Liver (tissue), 9 donors: Measurements from ENCODE around the gene HTR2B. TPM values are rescaled to one million over a fixed set of nuclear protein-coding genes. Genes with fewer than 3 reads are reported as not detected.

ENCODE experiments used
- DNase-seq: peaks from one replicate; pipeline ENCODE4 v3.0.0-alpha.2; 2017; ENCODE audit warnings: low spot score
- H3K27ac ChIP-seq, 2 donors: one replicate each; pipeline ENCODE4 v1.7.0; 2013; ENCODE audit warnings: inconsistent platforms in 2 of 2, low read length in 2 of 2, control low read depth in 1 of 2, low read depth in 1 of 2, mild to moderate bottlenecking in 1 of 2
- H3K27me3 ChIP-seq, 4 donors: one replicate each; pipeline versions ENCODE4 v1.6.1 to v1.7.0; 2013; ENCODE audit warnings: low read length in 3 of 4, inconsistent platforms in 1 of 4, mild to moderate bottlenecking in 1 of 4, moderate library complexity in 1 of 4; ENCODE audit not compliant: control insufficient read depth in 4 of 4, insufficient read depth in 4 of 4
- H3K36me3 ChIP-seq, 4 donors: one replicate each; pipeline versions ENCODE4 v1.6.1 to v1.7.0; 2013; ENCODE audit warnings: low read length in 3 of 4, mild to moderate bottlenecking in 3 of 4, low read depth in 1 of 4, moderate library complexity in 1 of 4; ENCODE audit not compliant: control insufficient read depth in 4 of 4, insufficient read depth in 3 of 4
- H3K4me1 ChIP-seq, 4 donors: one replicate each; pipeline versions ENCODE4 v1.6.1 to v1.7.0; 2013; ENCODE audit warnings: low read length in 3 of 4, mild to moderate bottlenecking in 3 of 4, moderate library complexity in 1 of 4; ENCODE audit not compliant: control insufficient read depth in 4 of 4, insufficient read depth in 4 of 4
- H3K4me3 ChIP-seq, 3 donors: one replicate each; pipeline versions ENCODE4 v1.6.1 to v1.7.0; 2013; ENCODE audit warnings: low read length in 3 of 3, control low read depth in 1 of 3, low read depth in 1 of 3, mild to moderate bottlenecking in 1 of 3
- H3K9ac ChIP-seq, 2 donors: one replicate each; pipeline ENCODE4 v1.7.0; 2013; ENCODE audit warnings: low read length in 2 of 2, mild to moderate bottlenecking in 2 of 2, moderate library complexity in 2 of 2, control low read depth in 1 of 2, low read depth in 1 of 2
- H3K9me3 ChIP-seq, 4 donors: one replicate each; pipeline versions ENCODE4 v1.6.1 to v1.7.0; 2013; ENCODE audit warnings: low read length in 3 of 4; ENCODE audit not compliant: control insufficient read depth in 4 of 4
- EGR1 ChIP-seq, 2 donors: IDR thresholded peaks; 2 replicates each; pipeline ENCODE4 v1.6.1; 2016 to 2018; ENCODE audit warnings: antibody characterized with exemption in 2 of 2, low read depth in 2 of 2
- FOXA1 ChIP-seq: IDR thresholded peaks from 2 replicates; pipeline ENCODE4 v1.6.1; 2016; ENCODE audit warnings: antibody characterized with exemption
- FOXA2 ChIP-seq: IDR thresholded peaks from 2 replicates; pipeline ENCODE4 v1.6.1; 2016; ENCODE audit warnings: antibody characterized with exemption
- GABPA ChIP-seq, 2 donors: IDR thresholded peaks in 1 of 2; conservative IDR thresholded peaks in 1 of 2; 2 replicates each; pipeline ENCODE4 v1.6.1; 2016; ENCODE audit warnings: antibody characterized with exemption in 2 of 2, mild to moderate bottlenecking in 1 of 2, moderate library complexity in 1 of 2
- HNF4A ChIP-seq, 2 donors: conservative IDR thresholded peaks; 2 replicates each; pipeline ENCODE4 v1.6.1; 2016; ENCODE audit warnings: antibody characterized with exemption in 2 of 2, mild to moderate bottlenecking in 2 of 2
- HNF4G ChIP-seq: IDR thresholded peaks from 2 replicates; pipeline ENCODE4 v1.6.1; 2016; ENCODE audit warnings: antibody characterized with exemption
- JUND ChIP-seq, 2 donors: IDR thresholded peaks; 2 replicates each; pipeline ENCODE4 v1.6.1; 2016; ENCODE audit warnings: antibody characterized with exemption in 2 of 2
- NR2F2 ChIP-seq: IDR thresholded peaks from 2 replicates; pipeline ENCODE4 v1.6.1; 2016; ENCODE audit warnings: antibody characterized with exemption
- RXRA ChIP-seq, 2 donors: IDR thresholded peaks; 2 replicates each; pipeline ENCODE4 v1.6.1; 2017 to 2018; ENCODE audit warnings: antibody characterized with exemption in 2 of 2, mild to moderate bottlenecking in 1 of 2
- SP1 ChIP-seq: IDR thresholded peaks from 2 replicates; pipeline ENCODE4 v1.6.1; 2018; ENCODE audit warnings: antibody characterized with exemption, mild to moderate bottlenecking
- TAF1 ChIP-seq: conservative IDR thresholded peaks from 2 replicates; pipeline ENCODE4 v1.6.1; 2016; ENCODE audit warnings: antibody characterized with exemption, mild to moderate bottlenecking
- WGBS: extraction: QIAGEN DNeasy Blood & Tissue Kit; methylation state at CpG from one replicate; pipeline ENCODE4 v1.1.7; 2013; 5-methylcytosine and 5-hydroxymethylcytosine counted together
- polyA plus RNA-seq, 2 donors: library from polyadenylated mRNA; stranded (reverse) in 1 of 2; unstranded in 1 of 2; fragments of 200-250 nt in 1 of 2; fragments of >200 nt in 1 of 2; fragmentation: Nextera tagmentation in 1 of 2; extraction: Ambion mirVana in 1 of 2; gene quantifications; one replicate each; pipeline versions ENCODE4 v1.2.1 to v1.2.3, GENCODE V29; 2013 to 2015
- total RNA-seq, 2 donors: library from RNA; depleted of rRNA; stranded (reverse); fragments of >200 nt; gene quantifications; one replicate each; pipeline ENCODE4 v1.2.3, GENCODE V29; 2014
- TF ChIP-seq, protein P1 (sequence below): IDR thresholded peaks from 2 replicates; pipeline ENCODE4 v1.6.1; 2016; ENCODE audit warnings: antibody characterized with exemption, mild to moderate bottlenecking
- TF ChIP-seq, protein P2 (sequence below): IDR thresholded peaks from 2 replicates; pipeline ENCODE4 v1.6.1; 2016; ENCODE audit warnings: antibody characterized with exemption
- TF ChIP-seq, protein P3 (sequence below): IDR thresholded peaks from 2 replicates; pipeline ENCODE4 v1.6.1; 2016; ENCODE audit warnings: antibody characterized with exemption
- TF ChIP-seq, protein P4 (sequence below): IDR thresholded peaks from 2 replicates; pipeline ENCODE4 v1.6.1; 2016; ENCODE audit warnings: antibody characterized with exemption
- TF ChIP-seq, protein P5 (sequence below): fragments of 150-350 bp; IDR thresholded peaks from 2 replicates; pipeline ENCODE4 v1.5.1; 2017; ENCODE audit warnings: improper control_type of control experiment, low read depth, low read length; ENCODE audit not compliant: missing input control
- donor health status: healthy.
- donor health status: healthy.
- donor health status: healthy.
- donor health status: healthy.
- donor health status: healthy.

The HTR2B gene
- total and polyA plus RNA-seq, 4 donors, result 0.09 to 1.0 (median 0.63) TPM

DNA sequence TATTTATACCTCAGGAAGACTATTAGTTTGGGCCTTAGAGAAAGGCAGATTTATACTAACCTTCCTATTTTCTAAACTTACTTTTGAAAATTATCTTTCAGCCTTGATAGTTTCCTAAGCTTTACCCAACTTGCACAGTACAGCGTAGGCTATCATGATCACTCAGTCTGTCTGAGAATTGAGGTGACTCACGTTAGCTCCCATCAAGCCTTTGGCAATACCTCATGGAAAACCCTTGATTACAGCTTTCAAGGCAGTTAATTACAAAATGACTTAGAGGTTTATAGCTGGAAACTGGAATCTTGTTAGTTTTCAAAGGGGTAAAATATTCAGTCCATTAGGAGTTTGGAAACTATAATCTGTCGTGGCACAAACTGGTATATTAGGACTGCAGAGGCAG lies 47.2 kb upstream of the HTR2B start:
- Histone ChIP-seq H3K36me3 (peaks cover 1 to 39% (median 33%) of the 10 kb centered on the region in 4 donors), H3K27ac (no peak overlapping the region), H3K27me3 (no peaks in the 10 kb centered on the region), H3K4me1 (no peaks in the 10 kb centered on the region), H3K9ac (no peak overlapping the region), H3K9me3 (no peaks in the 10 kb centered on the region), H3K4me3 (no peak overlapping the region)
- TF ChIP-seq SP1 (no peak), EGR1 (IDR thresholded peaks at IDR 0.05; ENCODE audit: low read depth in 2 of 2) (no peak), RXRA (IDR thresholded peaks at IDR 0.05) (no peak), FOXA1 (no peak), TAF1 (no peak), NR2F2 (no peak), JUND (IDR thresholded peaks at IDR 0.05) (no peak), HNF4G (no peak)
- TF ChIP-seq, protein P1, sequence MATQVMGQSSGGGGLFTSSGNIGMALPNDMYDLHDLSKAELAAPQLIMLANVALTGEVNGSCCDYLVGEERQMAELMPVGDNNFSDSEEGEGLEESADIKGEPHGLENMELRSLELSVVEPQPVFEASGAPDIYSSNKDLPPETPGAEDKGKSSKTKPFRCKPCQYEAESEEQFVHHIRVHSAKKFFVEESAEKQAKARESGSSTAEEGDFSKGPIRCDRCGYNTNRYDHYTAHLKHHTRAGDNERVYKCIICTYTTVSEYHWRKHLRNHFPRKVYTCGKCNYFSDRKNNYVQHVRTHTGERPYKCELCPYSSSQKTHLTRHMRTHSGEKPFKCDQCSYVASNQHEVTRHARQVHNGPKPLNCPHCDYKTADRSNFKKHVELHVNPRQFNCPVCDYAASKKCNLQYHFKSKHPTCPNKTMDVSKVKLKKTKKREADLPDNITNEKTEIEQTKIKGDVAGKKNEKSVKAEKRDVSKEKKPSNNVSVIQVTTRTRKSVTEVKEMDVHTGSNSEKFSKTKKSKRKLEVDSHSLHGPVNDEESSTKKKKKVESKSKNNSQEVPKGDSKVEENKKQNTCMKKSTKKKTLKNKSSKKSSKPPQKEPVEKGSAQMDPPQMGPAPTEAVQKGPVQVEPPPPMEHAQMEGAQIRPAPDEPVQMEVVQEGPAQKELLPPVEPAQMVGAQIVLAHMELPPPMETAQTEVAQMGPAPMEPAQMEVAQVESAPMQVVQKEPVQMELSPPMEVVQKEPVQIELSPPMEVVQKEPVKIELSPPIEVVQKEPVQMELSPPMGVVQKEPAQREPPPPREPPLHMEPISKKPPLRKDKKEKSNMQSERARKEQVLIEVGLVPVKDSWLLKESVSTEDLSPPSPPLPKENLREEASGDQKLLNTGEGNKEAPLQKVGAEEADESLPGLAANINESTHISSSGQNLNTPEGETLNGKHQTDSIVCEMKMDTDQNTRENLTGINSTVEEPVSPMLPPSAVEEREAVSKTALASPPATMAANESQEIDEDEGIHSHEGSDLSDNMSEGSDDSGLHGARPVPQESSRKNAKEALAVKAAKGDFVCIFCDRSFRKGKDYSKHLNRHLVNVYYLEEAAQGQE, result no peak
- TF ChIP-seq, protein P2, sequence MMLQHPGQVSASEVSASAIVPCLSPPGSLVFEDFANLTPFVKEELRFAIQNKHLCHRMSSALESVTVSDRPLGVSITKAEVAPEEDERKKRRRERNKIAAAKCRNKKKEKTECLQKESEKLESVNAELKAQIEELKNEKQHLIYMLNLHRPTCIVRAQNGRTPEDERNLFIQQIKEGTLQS, result no peak
- TF ChIP-seq, protein P3, sequence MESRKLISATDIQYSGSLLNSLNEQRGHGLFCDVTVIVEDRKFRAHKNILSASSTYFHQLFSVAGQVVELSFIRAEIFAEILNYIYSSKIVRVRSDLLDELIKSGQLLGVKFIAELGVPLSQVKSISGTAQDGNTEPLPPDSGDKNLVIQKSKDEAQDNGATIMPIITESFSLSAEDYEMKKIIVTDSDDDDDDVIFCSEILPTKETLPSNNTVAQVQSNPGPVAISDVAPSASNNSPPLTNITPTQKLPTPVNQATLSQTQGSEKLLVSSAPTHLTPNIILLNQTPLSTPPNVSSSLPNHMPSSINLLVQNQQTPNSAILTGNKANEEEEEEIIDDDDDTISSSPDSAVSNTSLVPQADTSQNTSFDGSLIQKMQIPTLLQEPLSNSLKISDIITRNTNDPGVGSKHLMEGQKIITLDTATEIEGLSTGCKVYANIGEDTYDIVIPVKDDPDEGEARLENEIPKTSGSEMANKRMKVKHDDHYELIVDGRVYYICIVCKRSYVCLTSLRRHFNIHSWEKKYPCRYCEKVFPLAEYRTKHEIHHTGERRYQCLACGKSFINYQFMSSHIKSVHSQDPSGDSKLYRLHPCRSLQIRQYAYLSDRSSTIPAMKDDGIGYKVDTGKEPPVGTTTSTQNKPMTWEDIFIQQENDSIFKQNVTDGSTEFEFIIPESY, result no peak
- TF ChIP-seq, protein P4, sequence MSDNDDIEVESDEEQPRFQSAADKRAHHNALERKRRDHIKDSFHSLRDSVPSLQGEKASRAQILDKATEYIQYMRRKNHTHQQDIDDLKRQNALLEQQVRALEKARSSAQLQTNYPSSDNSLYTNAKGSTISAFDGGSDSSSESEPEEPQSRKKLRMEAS, result no peak
- TF ChIP-seq, protein P5, sequence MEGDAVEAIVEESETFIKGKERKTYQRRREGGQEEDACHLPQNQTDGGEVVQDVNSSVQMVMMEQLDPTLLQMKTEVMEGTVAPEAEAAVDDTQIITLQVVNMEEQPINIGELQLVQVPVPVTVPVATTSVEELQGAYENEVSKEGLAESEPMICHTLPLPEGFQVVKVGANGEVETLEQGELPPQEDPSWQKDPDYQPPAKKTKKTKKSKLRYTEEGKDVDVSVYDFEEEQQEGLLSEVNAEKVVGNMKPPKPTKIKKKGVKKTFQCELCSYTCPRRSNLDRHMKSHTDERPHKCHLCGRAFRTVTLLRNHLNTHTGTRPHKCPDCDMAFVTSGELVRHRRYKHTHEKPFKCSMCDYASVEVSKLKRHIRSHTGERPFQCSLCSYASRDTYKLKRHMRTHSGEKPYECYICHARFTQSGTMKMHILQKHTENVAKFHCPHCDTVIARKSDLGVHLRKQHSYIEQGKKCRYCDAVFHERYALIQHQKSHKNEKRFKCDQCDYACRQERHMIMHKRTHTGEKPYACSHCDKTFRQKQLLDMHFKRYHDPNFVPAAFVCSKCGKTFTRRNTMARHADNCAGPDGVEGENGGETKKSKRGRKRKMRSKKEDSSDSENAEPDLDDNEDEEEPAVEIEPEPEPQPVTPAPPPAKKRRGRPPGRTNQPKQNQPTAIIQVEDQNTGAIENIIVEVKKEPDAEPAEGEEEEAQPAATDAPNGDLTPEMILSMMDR, result no peak
- no peak for DNase-seq
- WGBS, result 96% methylated on average over 3 of the region's 3 CpGs

DNA sequence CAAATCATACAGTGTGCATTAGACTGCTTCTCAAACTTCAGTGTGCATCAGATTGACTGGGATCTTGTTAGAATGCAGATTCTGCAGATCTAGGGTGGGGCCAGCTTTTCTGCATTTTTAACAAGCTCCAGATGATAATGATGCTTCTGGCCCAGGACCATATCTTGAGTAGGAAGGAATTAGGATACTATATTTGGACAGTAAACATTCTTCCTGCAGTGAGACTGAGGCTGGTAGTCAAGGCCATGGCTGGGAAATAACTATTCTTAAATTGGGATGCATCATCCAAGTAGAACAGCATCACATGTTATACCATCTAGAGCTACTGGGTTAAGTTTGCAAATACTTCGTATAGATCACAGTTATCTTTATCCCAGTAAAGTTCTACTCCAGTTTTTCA lies 45.2 kb upstream of the HTR2B start:
- Histone ChIP-seq H3K4me3 (no peak overlapping the region), H3K27ac (no peak overlapping the region), H3K9ac (no peak overlapping the region), H3K27me3 (no peaks in the 10 kb centered on the region), H3K4me1 (no peaks in the 10 kb centered on the region), H3K9me3 (no peaks in the 10 kb centered on the region), H3K36me3 (peaks cover 3 to 54% (median 50%) of the 10 kb centered on the region in 4 donors)
- no peak for DNase-seq
- WGBS, result 81% methylated on average over 1 of the region's 1 CpG
- TF ChIP-seq TAF1 (no peak), RXRA (IDR thresholded peaks at IDR 0.05) (no peak), FOXA2 (no peak), JUND (IDR thresholded peaks at IDR 0.05) (no peak), HNF4A (conservative IDR thresholded peaks at IDR 0.05) (no peak), GABPA (IDR thresholded peaks at IDR 0.05 in 1 of 2, conservative IDR thresholded peaks at IDR 0.05 in 1 of 2) (no peak), NR2F2 (no peak), FOXA1 (no peak)
- TF ChIP-seq, protein P2, result no peak
- TF ChIP-seq, protein P1, result no peak
- TF ChIP-seq, protein P3, result no peak
